Astrocyte (in vitro differentiated cells and primary cell): ENCODE measurements around the gene ARHGEF3.

ENCODE experiments used
- CTCF ChIP-seq: IDR thresholded peaks from 2 replicates; pipeline ENCODE4 v1.5.1; 2011; ENCODE audit warnings: low read depth, mild to moderate bottlenecking, inconsistent platforms, low read length, moderate library complexity; ENCODE audit not compliant: insufficient read depth
- EZH2 ChIP-seq: IDR thresholded peaks from 2 replicates; pipeline ENCODE4 v1.6.1; 2012; ENCODE audit warnings: mild to moderate bottlenecking, low read length, inconsistent platforms; ENCODE audit not compliant: insufficient read depth

GRCh38 chr3:56796996-56797395 is 4.8 kb downstream of the ARHGEF3 start:
- TF ChIP-seq CTCF = no peak
- no peak for TF ChIP-seq EZH2
